C4-2B (cell line): Measurements from ENCODE around the gene EID2B.

Experiments used
- H3K27ac ChIP-seq: fragments of 450-650 bp; 2 replicates; pipeline ENCODE4 v1.5.1; 2017
- CTCF ChIP-seq: fragments of 450-650 bp; conservative IDR thresholded peaks from 2 replicates; pipeline ENCODE4 v1.5.1; 2017; ENCODE audit warnings: mild to moderate bottlenecking
- ZFX ChIP-seq: fragments of 450-650 bp; IDR thresholded peaks from 2 replicates; pipeline ENCODE4 v1.6.1; 2017

EID2B gene

GRCh38 chr19:39532233-39533002 lies at the start of gene EID2B:
TSS of gene EID2B (minus strand) at chr19:39532852. CDS start at chr19:39532802, 50 bp downstream.
- H3K27ac ChIP-seq, result peak within 1 kb of the TSS; percentile 64
- peak; percentile 92 for TF ChIP-seq ZFX
- peak; percentile 99 for TF ChIP-seq CTCF

- no peak overlapping the region for H3K27ac ChIP-seq
- TF ChIP-seq CTCF, result no peak
- TF ChIP-seq ZFX, result no peak
Observed at GRCh38 chr19:39582442-39582841, 49.8 kb upstream of the EID2B start.

GRCh38 chr19:39568604-39569003 lies 36.0 kb upstream of the EID2B start:
- TF ChIP-seq ZFX, result no peak
- no peak for TF ChIP-seq CTCF
- H3K27ac ChIP-seq, result no peak overlapping the region

- TF ChIP-seq CTCF (no peak), ZFX (no peak)
- no peak overlapping the region for H3K27ac ChIP-seq
Observed at GRCh38 chr19:39566064-39566463, 33.4 kb upstream of the EID2B start.

GRCh38 chr19:39563408-39563807 lies 30.8 kb upstream of the EID2B start:
- H3K27ac ChIP-seq, result no peak overlapping the region
- TF ChIP-seq ZFX, result no peak

- H3K27ac ChIP-seq, result no peak overlapping the region; the same call in 1 of the 2 replicates
- no peak for TF ChIP-seq CTCF
- TF ChIP-seq ZFX, result no peak
Observed at GRCh38 chr19:39558624-39559117, 26.0 kb upstream of the EID2B start.

GRCh38 chr19:39557811-39558623 lies 25.4 kb upstream of the EID2B start:
- H3K27ac ChIP-seq, result peak overlapping the region; percentile 44
- TF ChIP-seq CTCF (no peak), ZFX (no peak)
